Gastrocnemius medialis (tissue), 4 donors: ENCODE data around the gene CMTR1.

ENCODE experiments used
- POLR2A ChIP-seq, 2 donors: fragments of 450-650 bp; IDR thresholded peaks; one replicate each; pipeline ENCODE4 v1.6.1; 2017; ENCODE audit warnings: antibody characterized with exemption in 2 of 2, mild to moderate bottlenecking in 2 of 2, moderate library complexity in 2 of 2
- TF ChIP-seq, protein P1 (sequence below), 5 experiments: fragments of 450-650 bp in 3 of 5; fragments of 200-600 bp in 2 of 5; sonication (generic) in 2 of 5; IDR thresholded peaks in 4 of 5; conservative IDR thresholded peaks in 1 of 5; 1 replicate in 4 of 5; 2 replicates in 1 of 5; pipeline ENCODE4 v1.5.1; 2016 to 2019; ENCODE audit warnings: antibody characterized with exemption in 5 of 5, mild to moderate bottlenecking in 3 of 5, moderate library complexity in 3 of 5

DNA sequence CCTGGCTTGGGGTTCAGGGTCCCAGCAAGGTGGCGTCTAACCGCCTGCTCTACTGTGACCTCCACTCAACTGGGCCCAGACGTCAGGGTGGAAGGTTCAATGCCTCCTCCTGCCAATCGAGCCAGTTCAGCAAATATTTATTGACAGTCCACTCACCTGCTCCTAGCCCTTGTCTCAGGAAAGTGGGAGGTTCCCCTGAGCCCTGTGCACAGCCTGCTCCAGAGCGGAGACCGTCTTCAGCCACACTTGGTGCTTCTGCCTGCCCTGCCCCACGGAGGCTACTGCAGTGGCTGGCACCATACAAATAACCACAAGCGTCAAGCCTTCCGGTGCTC is 60.6 kb downstream of the CMTR1 start:
- no peak for TF ChIP-seq POLR2A (IDR thresholded peaks at IDR 0.05)
- TF ChIP-seq, protein P1, sequence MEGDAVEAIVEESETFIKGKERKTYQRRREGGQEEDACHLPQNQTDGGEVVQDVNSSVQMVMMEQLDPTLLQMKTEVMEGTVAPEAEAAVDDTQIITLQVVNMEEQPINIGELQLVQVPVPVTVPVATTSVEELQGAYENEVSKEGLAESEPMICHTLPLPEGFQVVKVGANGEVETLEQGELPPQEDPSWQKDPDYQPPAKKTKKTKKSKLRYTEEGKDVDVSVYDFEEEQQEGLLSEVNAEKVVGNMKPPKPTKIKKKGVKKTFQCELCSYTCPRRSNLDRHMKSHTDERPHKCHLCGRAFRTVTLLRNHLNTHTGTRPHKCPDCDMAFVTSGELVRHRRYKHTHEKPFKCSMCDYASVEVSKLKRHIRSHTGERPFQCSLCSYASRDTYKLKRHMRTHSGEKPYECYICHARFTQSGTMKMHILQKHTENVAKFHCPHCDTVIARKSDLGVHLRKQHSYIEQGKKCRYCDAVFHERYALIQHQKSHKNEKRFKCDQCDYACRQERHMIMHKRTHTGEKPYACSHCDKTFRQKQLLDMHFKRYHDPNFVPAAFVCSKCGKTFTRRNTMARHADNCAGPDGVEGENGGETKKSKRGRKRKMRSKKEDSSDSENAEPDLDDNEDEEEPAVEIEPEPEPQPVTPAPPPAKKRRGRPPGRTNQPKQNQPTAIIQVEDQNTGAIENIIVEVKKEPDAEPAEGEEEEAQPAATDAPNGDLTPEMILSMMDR (IDR thresholded peaks at IDR 0.05 in 4 of 5, conservative IDR thresholded peaks at IDR 0.05 in 1 of 5): no peak
